ENCODE results near the gene GJB6.

GJB6 gene

DNA sequence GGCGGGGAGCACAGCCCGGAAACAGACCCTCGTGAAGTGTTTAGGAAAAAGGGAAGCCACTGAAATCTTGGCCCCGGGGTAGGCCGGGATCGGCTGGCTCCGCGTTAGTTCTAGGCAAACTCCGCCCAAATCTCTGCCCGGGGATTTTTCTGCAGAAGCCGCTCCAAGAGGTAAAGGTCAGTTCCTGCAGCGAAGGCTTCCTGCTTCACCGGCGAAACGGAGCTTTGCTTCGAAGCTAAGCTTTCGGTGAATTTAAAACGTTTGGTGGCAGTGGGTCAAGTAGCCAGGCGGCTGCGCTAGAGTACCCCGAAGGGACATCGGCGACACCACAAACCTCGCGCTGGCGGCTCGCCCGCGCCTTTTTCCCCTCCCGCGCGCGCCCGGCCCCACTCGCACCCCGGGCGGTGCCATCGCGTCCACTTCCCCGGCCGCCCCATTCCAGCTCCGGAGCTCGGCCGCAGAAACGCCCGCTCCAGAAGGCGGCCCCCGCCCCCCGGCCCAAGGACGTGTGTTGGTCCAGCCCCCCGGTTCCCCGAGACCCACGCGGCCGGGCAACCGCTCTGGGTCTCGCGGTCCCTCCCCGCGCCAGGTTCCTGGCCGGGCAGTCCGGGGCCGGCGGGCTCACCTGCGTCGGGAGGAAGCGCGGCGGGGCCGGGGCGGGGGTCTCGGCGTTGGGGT, 39.8 kb downstream of the GJB6 start (continued):
- TF ChIP-seq ZFP37 (tag by site-specific recombination; IDR thresholded peaks at IDR 0.05) (no peak), ZNF292 (tag by site-specific recombination; IDR thresholded peaks at IDR 0.05; ENCODE audit: borderline replicate concordance, low read depth) (no peak), ZFP69B (tag by site-specific recombination; IDR thresholded peaks at IDR 0.05) (peak; percentile 27; the same call in 1 of the 2 replicates), SP2 (tag by site-specific recombination; IDR thresholded peaks at IDR 0.05) (peak; percentile 56), ZNF660 (tag by site-specific recombination; IDR thresholded peaks at IDR 0.05) (no peak), KLF9 (tag by site-specific recombination; IDR thresholded peaks at IDR 0.05; ENCODE audit: low read depth) (no peak), IKZF3 (tag by site-specific recombination; IDR thresholded peaks at IDR 0.05) (no peak), ZBTB8A (tag by site-specific recombination; IDR thresholded peaks at IDR 0.05) (peak; percentile 58; the same call in 1 of the 2 replicates)
- TF ChIP-seq, protein P1, sequence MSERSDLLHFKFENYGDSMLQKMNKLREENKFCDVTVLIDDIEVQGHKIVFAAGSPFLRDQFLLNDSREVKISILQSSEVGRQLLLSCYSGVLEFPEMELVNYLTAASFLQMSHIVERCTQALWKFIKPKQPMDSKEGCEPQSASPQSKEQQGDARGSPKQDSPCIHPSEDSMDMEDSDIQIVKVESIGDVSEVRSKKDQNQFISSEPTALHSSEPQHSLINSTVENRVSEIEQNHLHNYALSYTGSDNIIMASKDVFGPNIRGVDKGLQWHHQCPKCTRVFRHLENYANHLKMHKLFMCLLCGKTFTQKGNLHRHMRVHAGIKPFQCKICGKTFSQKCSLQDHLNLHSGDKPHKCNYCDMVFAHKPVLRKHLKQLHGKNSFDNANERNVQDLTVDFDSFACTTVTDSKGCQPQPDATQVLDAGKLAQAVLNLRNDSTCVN (tag by site-specific recombination; optimal IDR thresholded peaks at IDR 0.05): peak; percentile 83

- POLR2A ChIA-PET: no interaction called here
Observed at GRCh38 chr13:20191311-20192157, 40.6 kb downstream of the GJB6 start.

GRCh38 chr13:20190481-20191310, 41.4 kb downstream of the GJB6 start:
- peaks cover 0 to 29% of the 10 kb centered on the region in 2 experiments; a peak in 1 of 3 replicates for H3K36me3 ChIP-seq (ENCODE audit: control insufficient read depth in 2 of 2, insufficient read depth in 1 of 2, low read length in 2 of 2)
- H3K27ac ChIP-seq (ENCODE audit: extremely low read depth, low read depth, low read length): no peak overlapping the region
- POLR2A ChIA-PET: no interaction called here

More at GRCh38 chr13:20191311-20192157, 40.6 kb downstream of the GJB6 start:
- no peaks in the 10 kb centered on the region for H3K4me1 ChIP-seq (ENCODE audit: control insufficient read depth, insufficient read depth, low read length)
- TF ChIP-seq ZNF341 (tag by site-specific recombination; IDR thresholded peaks at IDR 0.05; ENCODE audit: low read depth) (peak; percentile 45; the same call in 1 of the 2 replicates), ZNF423 (tag by site-specific recombination; IDR thresholded peaks at IDR 0.05) (0 out of 2 replicates have a peak, but pooled peaks have one; percentile 30), ZFHX2 (tag by site-specific recombination; conservative IDR thresholded peaks at IDR 0.05) (0 out of 2 replicates have a peak, but pooled peaks have one; percentile 17), TRIM28 (IDR thresholded peaks at IDR 0.05; ENCODE audit: borderline replicate concordance, low read length) (no peak)
- H3K4me3 ChIP-seq (ENCODE audit: low read depth, low read length): no peak overlapping the region; the same call in 1 of the 2 replicates
- no peaks in the 10 kb centered on the region for H3K9me3 ChIP-seq (ENCODE audit: control insufficient read depth, insufficient read depth, low read depth, low read length)
- H3K36me3 ChIP-seq (ENCODE audit: control insufficient read depth in 2 of 2, insufficient read depth in 1 of 2, low read length in 2 of 2): peaks cover 0 to 29% of the 10 kb centered on the region in 2 experiments; a peak in 1 of 3 replicates
- no peak overlapping the region for H3K27ac ChIP-seq (ENCODE audit: extremely low read depth, low read depth, low read length)
- CTCF ChIA-PET: interaction anchor here (0.7 to 1.2 kb wide), 4 partner anchors 9 to 531 kb away, joined by 3 to 7 read pairs (median 3); no protein-coding TSS in a partner anchor

DNA sequence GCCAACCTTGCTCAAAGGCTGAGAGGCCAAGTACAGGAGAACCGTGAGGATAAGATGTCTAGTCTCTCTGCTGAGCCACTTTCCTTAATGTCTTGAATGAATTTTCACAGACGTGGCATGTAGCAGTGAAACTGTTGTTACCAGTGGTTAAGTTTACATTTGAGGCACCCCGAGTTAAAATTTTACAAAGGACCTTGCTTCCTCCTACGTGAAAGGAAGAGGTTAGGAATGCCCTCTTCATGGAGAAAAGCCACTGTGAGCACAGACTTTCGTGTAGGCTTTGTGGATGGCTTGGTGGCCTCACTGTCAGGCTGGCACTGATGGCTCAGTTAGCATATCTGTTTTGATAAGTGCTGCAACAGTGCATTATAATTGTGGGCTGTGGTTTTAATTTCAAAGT, 42.0 kb downstream of the GJB6 start:
- Histone ChIP-seq H3K27ac (ENCODE audit: extremely low read depth, low read depth, low read length) (no peak overlapping the region), H3K4me1 (ENCODE audit: control insufficient read depth, insufficient read depth, low read length) (no peaks in the 10 kb centered on the region), H3K9me3 (ENCODE audit: control insufficient read depth, insufficient read depth, low read depth, low read length) (no peaks in the 10 kb centered on the region), H3K36me3 (ENCODE audit: control insufficient read depth in 2 of 2, insufficient read depth in 1 of 2, low read length in 2 of 2) (peaks cover 0 to 29% of the 10 kb centered on the region in 2 experiments; a peak in 1 of 3 replicates), H3K4me3 (ENCODE audit: low read depth, low read length) (no peak overlapping the region)
- ChIA-PET POLR2A (no interaction called here), CTCF (interaction anchor here (0.9 to 1.3 kb wide), 3 partner anchors 11 to 302 kb away, joined by 3 to 4 read pairs (median 3); no protein-coding TSS in a partner anchor)
- TF ChIP-seq, protein P2, sequence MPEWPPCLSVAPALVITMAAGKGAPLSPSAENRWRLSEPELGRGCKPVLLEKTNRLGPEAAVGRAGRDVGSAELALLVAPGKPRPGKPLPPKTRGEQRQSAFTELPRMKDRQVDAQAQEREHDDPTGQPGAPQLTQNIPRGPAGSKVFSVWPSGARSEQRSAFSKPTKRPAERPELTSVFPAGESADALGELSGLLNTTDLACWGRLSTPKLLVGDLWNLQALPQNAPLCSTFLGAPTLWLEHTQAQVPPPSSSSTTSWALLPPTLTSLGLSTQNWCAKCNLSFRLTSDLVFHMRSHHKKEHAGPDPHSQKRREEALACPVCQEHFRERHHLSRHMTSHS (tag by site-specific recombination; IDR thresholded peaks at IDR 0.05): no peak
- TF ChIP-seq, protein P3, sequence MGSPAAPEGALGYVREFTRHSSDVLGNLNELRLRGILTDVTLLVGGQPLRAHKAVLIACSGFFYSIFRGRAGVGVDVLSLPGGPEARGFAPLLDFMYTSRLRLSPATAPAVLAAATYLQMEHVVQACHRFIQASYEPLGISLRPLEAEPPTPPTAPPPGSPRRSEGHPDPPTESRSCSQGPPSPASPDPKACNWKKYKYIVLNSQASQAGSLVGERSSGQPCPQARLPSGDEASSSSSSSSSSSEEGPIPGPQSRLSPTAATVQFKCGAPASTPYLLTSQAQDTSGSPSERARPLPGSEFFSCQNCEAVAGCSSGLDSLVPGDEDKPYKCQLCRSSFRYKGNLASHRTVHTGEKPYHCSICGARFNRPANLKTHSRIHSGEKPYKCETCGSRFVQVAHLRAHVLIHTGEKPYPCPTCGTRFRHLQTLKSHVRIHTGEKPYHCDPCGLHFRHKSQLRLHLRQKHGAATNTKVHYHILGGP (tag by site-specific recombination; IDR thresholded peaks at IDR 0.05): no peak
- no peak for TF ChIP-seq SCRT2 (tag by site-specific recombination; IDR thresholded peaks at IDR 0.05)
- no peak for TF ChIP-seq ZNF211 (tag by site-specific recombination; IDR thresholded peaks at IDR 0.05; ENCODE audit: low read depth)
- no peak for TF ChIP-seq ZBTB21 (tag by site-specific recombination; IDR thresholded peaks at IDR 0.05)
- TF ChIP-seq ZFP41 (tag by site-specific recombination; IDR thresholded peaks at IDR 0.05; ENCODE audit: borderline replicate concordance): no peak
- no peak for TF ChIP-seq ZNF654 (tag by site-specific recombination; IDR thresholded peaks at IDR 0.05; ENCODE audit: low read depth)

More at GRCh38 chr13:20190481-20191310, 41.4 kb downstream of the GJB6 start:
- no peak for TF ChIP-seq OVOL3 (tag by site-specific recombination; IDR thresholded peaks at IDR 0.05)
- TF ChIP-seq TRIM28 (IDR thresholded peaks at IDR 0.05; ENCODE audit: borderline replicate concordance, low read length): no peak
- no peak for TF ChIP-seq ZSCAN23 (tag by site-specific recombination; IDR thresholded peaks at IDR 0.05)
- no peak for TF ChIP-seq ZNF76 (tag by site-specific recombination; IDR thresholded peaks at IDR 0.05; ENCODE audit: borderline replicate concordance, low read depth)
- no peaks in the 10 kb centered on the region for H3K9me3 ChIP-seq (ENCODE audit: control insufficient read depth, insufficient read depth, low read depth, low read length)
- H3K4me3 ChIP-seq (ENCODE audit: low read depth, low read length): no peak overlapping the region
- no peaks in the 10 kb centered on the region for H3K4me1 ChIP-seq (ENCODE audit: control insufficient read depth, insufficient read depth, low read length)
- CTCF ChIA-PET: interaction anchor here (0.6 to 1.3 kb wide), 4 partner anchors 8 to 770 kb away, joined by 3 to 7 read pairs (median 4); no protein-coding TSS in a partner anchor
